Upper lobe of left lung (tissue), 6 donors: ENCODE measurements around the gene DRAM1. TPM values are rescaled to one million over a fixed set of nuclear protein-coding genes. Genes with fewer than 3 reads are reported as not detected.

Source experiments
- ATAC-seq, 2 donors: fragments of 200-7000 bp; cut with Tn5 transposase; one replicate each; pipeline ENCODE4 v1.9.1; 2022; ENCODE audit warnings: mild to moderate bottlenecking in 2 of 2, moderate library complexity in 2 of 2; ENCODE audit not compliant: low FRiP score in 2 of 2
- DNase-seq, 2 donors: peaks; one replicate each; pipeline ENCODE4 v3.0.0-alpha.2; 2019 to 2020
- H3K27ac ChIP-seq, 4 donors: fragments of 200-600 bp; sonication (generic); one replicate each; pipeline ENCODE4 v1.5.1; 2016 to 2019
- H3K27me3 ChIP-seq, 4 donors: fragments of 200-600 bp; sonication (generic); one replicate each; pipeline ENCODE4 v1.5.1; 2017 to 2019
- H3K36me3 ChIP-seq, 4 donors: fragments of 200-600 bp; sonication (generic); one replicate each; pipeline ENCODE4 v1.5.1; 2016 to 2019
- H3K4me1 ChIP-seq, 4 donors: fragments of 200-600 bp; sonication (generic); one replicate each; pipeline ENCODE4 v1.5.1; 2018 to 2019
- H3K4me3 ChIP-seq, 4 donors: fragments of 200-600 bp; sonication (generic); one replicate each; pipeline ENCODE4 v1.5.1; 2017 to 2019; ENCODE audit warnings: mild to moderate bottlenecking in 2 of 4, moderate library complexity in 1 of 4
- H3K9me3 ChIP-seq, 4 donors: fragments of 200-600 bp; sonication (generic); one replicate each; pipeline ENCODE4 v1.5.1; 2018 to 2019
- CTCF ChIP-seq, 6 experiments: fragments of 450-650 bp in 4 of 6; fragments of 200-600 bp in 2 of 6; sonication (generic) in 2 of 6; IDR thresholded peaks; one replicate each; pipeline ENCODE4 v1.5.1; 2016 to 2019; ENCODE audit warnings: antibody characterized with exemption in 6 of 6
- EP300 ChIP-seq, 4 donors: sonication (generic); formaldehyde crosslinking; IDR thresholded peaks; one replicate each; pipeline ENCODE4 v1.5.1; 2017; ENCODE audit warnings: antibody characterized with exemption in 4 of 4, control low read depth in 2 of 4
- POLR2A ChIP-seq, 4 donors: fragments of 450-650 bp; IDR thresholded peaks; one replicate each; pipeline ENCODE4 v1.5.1; 2016 to 2017; ENCODE audit warnings: antibody characterized with exemption in 4 of 4, mild to moderate bottlenecking in 2 of 4
- POLR2AphosphoS5 ChIP-seq, 2 donors: sonication (generic); formaldehyde crosslinking; IDR thresholded peaks; one replicate each; pipeline ENCODE4 v1.5.1; 2017; ENCODE audit warnings: antibody characterized with exemption in 2 of 2
- WGBS, 2 donors: methylation state at CpG; one replicate each; pipeline ENCODE4 v1.1.5; 2017 to 2018; 5-methylcytosine and 5-hydroxymethylcytosine counted together
- total RNA-seq, 6 donors: library from RNA; depleted of rRNA in 4 of 6; stranded (reverse); fragments of >200 nt in 4 of 6; gene quantifications; one replicate each; pipeline versions ENCODE4 v1.1.0 to v1.2.1, GENCODE V29; 2016 to 2021
- donor health status: DM: no; HTN: no; CAD: no; lungs with moderate emphysema.
- donor health status: DM: no; HTN: yes; CAD: no; lungs with severe emphysema.

DRAM1 gene
- total RNA-seq, 6 donors from 2014 or later = 28.9 to 203 (median 142) TPM

- Histone ChIP-seq H3K36me3 (no peaks in the 10 kb centered on the region), H3K27me3 (no peaks in the 10 kb centered on the region), H3K4me3 (no peak overlapping the region), H3K4me1 (peaks cover 0 to under 1% (median 0%) of the 10 kb centered on the region in 4 donors), H3K27ac (no peak overlapping the region), H3K9me3 (no peaks in the 10 kb centered on the region)
- WGBS, 2 donors = 78 to 79% methylated on average over 6 of the region's 6 CpGs
- TF ChIP-seq POLR2AphosphoS5 (IDR thresholded peaks at IDR 0.05) (no peak), EP300 (IDR thresholded peaks at IDR 0.05) (no peak), CTCF (IDR thresholded peaks at IDR 0.05) (no peak), POLR2A (IDR thresholded peaks at IDR 0.05) (no peak)
- ATAC-seq (peak in 1 of 2 donors; percentile 12), DNase-seq (no peak)
These were observed 73.8 kb downstream of the DRAM1 start for GRCh38 chr12:101951002-101951670.

GRCh38 chr12:101954113-101954512, 76.7 kb downstream of the DRAM1 start:
- Histone ChIP-seq H3K36me3 (no peaks in the 10 kb centered on the region), H3K4me3 (no peak overlapping the region), H3K27me3 (no peaks in the 10 kb centered on the region), H3K9me3 (no peaks in the 10 kb centered on the region), H3K27ac (no peak overlapping the region), H3K4me1 (no peaks in the 10 kb centered on the region)
- DNase-seq = no peak
- TF ChIP-seq POLR2A (IDR thresholded peaks at IDR 0.05) (no peak), CTCF (IDR thresholded peaks at IDR 0.05) (no peak), POLR2AphosphoS5 (IDR thresholded peaks at IDR 0.05) (no peak), EP300 (IDR thresholded peaks at IDR 0.05) (no peak)
- ATAC-seq = no peak
- WGBS, 2 donors = 93 to 94% methylated on average over 1 of the region's 1 CpG

GRCh38 chr12:101954676-101955075, 77.3 kb downstream of the DRAM1 start:
- no peak overlapping the region for H3K4me3 ChIP-seq
- no peak for ATAC-seq
- H3K36me3 ChIP-seq = no peaks in the 10 kb centered on the region
- 94% methylated on average over 1 of the region's 1 CpG; no CpG with 5 or more reads in 1 of the 2 donors for WGBS, 2 donors
- H3K4me1 ChIP-seq = no peaks in the 10 kb centered on the region
- peaks cover 0 to 2% (median under 1%) of the 10 kb centered on the region in 4 donors for H3K9me3 ChIP-seq
- no peak for DNase-seq
- TF ChIP-seq EP300 (IDR thresholded peaks at IDR 0.05) (no peak), POLR2AphosphoS5 (IDR thresholded peaks at IDR 0.05) (no peak), POLR2A (IDR thresholded peaks at IDR 0.05) (no peak), CTCF (IDR thresholded peaks at IDR 0.05) (no peak)
- H3K27me3 ChIP-seq = no peaks in the 10 kb centered on the region
- H3K27ac ChIP-seq = no peak overlapping the region

- DNase-seq (no peak), ATAC-seq (no peak)
- peaks cover 0 to 4% (median 1%) of the 10 kb centered on the region in 4 donors for H3K9me3 ChIP-seq
- H3K27me3 ChIP-seq = no peaks in the 10 kb centered on the region
- 72 to 80% methylated on average over 9 of the region's 9 CpGs for WGBS, 2 donors
- no peaks in the 10 kb centered on the region for H3K4me1 ChIP-seq
- H3K36me3 ChIP-seq = no peaks in the 10 kb centered on the region
- H3K4me3 ChIP-seq = no peak overlapping the region
- no peak overlapping the region for H3K27ac ChIP-seq
- TF ChIP-seq POLR2A (IDR thresholded peaks at IDR 0.05) = no peak
- TF ChIP-seq CTCF (IDR thresholded peaks at IDR 0.05) = no peak
- no peak for TF ChIP-seq POLR2AphosphoS5 (IDR thresholded peaks at IDR 0.05)
- TF ChIP-seq EP300 (IDR thresholded peaks at IDR 0.05) = no peak
These were observed 80.0 kb downstream of the DRAM1 start for GRCh38 chr12:101957252-101957959.
